IMR-90 (cell line): ENCODE results near the gene TMEM74B. TPM values are rescaled to one million over a fixed set of nuclear protein-coding genes. Genes with fewer than 3 reads are reported as not detected.

Source experiments
- ATAC-seq: fragments of 200-7000 bp; cut with Tn5 transposase; 2 replicates; pipeline ENCODE4 v1.9.1; 2020; ENCODE audit warnings: low read depth, mild to moderate bottlenecking, moderate library complexity
- BruUV-seq: library from RNA; stranded (reverse); fragments of 400-500 nt; replicated peaks from 2 replicates; lab custom pipeline; 2021; lab: Mats Ljungman, UMichigan
- CTCF ChIA-PET: fragments of 300-600 bp; formaldehyde crosslinking; extraction: SDS; loops from one replicate; lab custom pipeline; 2021; ENCODE audit warnings: antibody characterized with exemption; lab: Yijun Ruan, JAX
- POLR2A ChIA-PET: fragments of 300-600 bp; sonication (Branson Sonifier 250); formaldehyde crosslinking; loops from one replicate; lab custom pipeline; 2022; ENCODE audit warnings: antibody characterized with exemption; ENCODE audit not compliant: unreplicated experiment; lab: Charles Lee
- DNase-seq: peaks from one replicate; pipeline ENCODE4 v3.0.0; 2013
- H2AFZ ChIP-seq: replicated peaks from 2 replicates; pipeline ENCODE3; 2013; ENCODE audit warnings: low read length, mild to moderate bottlenecking; ENCODE audit not compliant: poor library complexity
- H2AK5ac ChIP-seq: 2 replicates; pipeline ENCODE4 v1.6.1; 2013; ENCODE audit warnings: low read depth, low read length, inconsistent platforms
- H2AK9ac ChIP-seq: replicated peaks from 2 replicates; pipeline ENCODE3; 2013; ENCODE audit warnings: mild to moderate bottlenecking, low read depth, low read length, moderate library complexity; ENCODE audit not compliant: poor library complexity
- H2BK120ac ChIP-seq: 2 replicates; pipeline ENCODE4 v1.6.1; 2013; ENCODE audit warnings: low read depth, low read length, inconsistent platforms
- H2BK15ac ChIP-seq: 3 replicates; pipeline ENCODE4 v1.6.1; 2013; ENCODE audit warnings: low read depth, low read length, inconsistent platforms
- H2BK20ac ChIP-seq: 2 replicates; pipeline ENCODE4 v1.6.1; 2013; ENCODE audit warnings: low read depth, mild to moderate bottlenecking, inconsistent platforms, low read length, moderate library complexity
- H2BK5ac ChIP-seq: 2 replicates; pipeline ENCODE4 v1.6.1; 2013; ENCODE audit warnings: mild to moderate bottlenecking, low read depth, low read length, inconsistent platforms; ENCODE audit not compliant: poor library complexity, severe bottlenecking
- H3K14ac ChIP-seq: replicated peaks from 2 replicates; pipeline ENCODE4 v1.6.1; 2013; ENCODE audit warnings: low read depth, low read length, inconsistent platforms
- H3K18ac ChIP-seq: 2 replicates; pipeline ENCODE4 v1.6.1; 2013; ENCODE audit warnings: low read depth, low read length, control low read depth
- H3K23ac ChIP-seq: 2 replicates; pipeline ENCODE4 v1.6.1; 2013; ENCODE audit warnings: low read depth, low read length, inconsistent platforms
- H3K27ac ChIP-seq: 2 replicates; pipeline ENCODE4 v1.5.1; 2013; ENCODE audit warnings: mild to moderate bottlenecking, control low read depth, low read length; ENCODE audit not compliant: insufficient read depth
- H3K27me3 ChIP-seq: 2 replicates; pipeline ENCODE4 v1.6.1; 2013; ENCODE audit warnings: low read length; ENCODE audit not compliant: control insufficient read depth, insufficient read depth
- H3K36me3 ChIP-seq: 2 replicates; pipeline ENCODE4 v1.6.1; 2013; ENCODE audit warnings: low read length, mixed read lengths; ENCODE audit not compliant: control insufficient read depth, insufficient read depth
- H3K4ac ChIP-seq: 2 replicates; pipeline ENCODE4 v1.6.1; 2013; ENCODE audit warnings: low read depth, low read length, inconsistent platforms
- H3K4me1 ChIP-seq: 2 replicates; pipeline ENCODE4 v1.6.1; 2013; ENCODE audit warnings: low read length, mixed read lengths; ENCODE audit not compliant: control insufficient read depth, insufficient read depth
- H3K4me2 ChIP-seq: 2 replicates; pipeline ENCODE4 v1.6.1; 2013; ENCODE audit warnings: low read depth, mild to moderate bottlenecking, control low read depth, low read length, moderate library complexity
- H3K4me3 ChIP-seq: 2 replicates; pipeline ENCODE4 v1.5.1; 2013; ENCODE audit warnings: low read depth, mild to moderate bottlenecking, control low read depth, low read length, moderate library complexity; ENCODE audit not compliant: insufficient read depth
- H3K56ac ChIP-seq: 2 replicates; pipeline ENCODE4 v1.6.1; 2013; ENCODE audit warnings: low read length, inconsistent platforms; ENCODE audit not compliant: insufficient read depth; ENCODE audit errors: extremely low read depth
- H3K79me1 ChIP-seq, 2 experiments: 2 replicates each; pipeline ENCODE4 v1.6.1; 2013; ENCODE audit warnings: low read length in 2 of 2, inconsistent platforms in 1 of 2, low read depth in 1 of 2
- H3K9ac ChIP-seq: 2 replicates; pipeline ENCODE4 v1.6.1; 2013; ENCODE audit warnings: low read depth, low read length, control low read depth
- H3K9me1 ChIP-seq: 2 replicates; pipeline ENCODE4 v1.6.1; 2013; ENCODE audit warnings: low read length, inconsistent platforms; ENCODE audit not compliant: insufficient read depth
- H3K9me3 ChIP-seq: 2 replicates; pipeline ENCODE4 v1.6.1; 2013; ENCODE audit warnings: low read length; ENCODE audit not compliant: control insufficient read depth, insufficient read depth
- H4K20me1 ChIP-seq: 2 replicates; pipeline ENCODE4 v1.6.1; 2013; ENCODE audit warnings: low read length, inconsistent platforms; ENCODE audit not compliant: insufficient read depth
- H4K5ac ChIP-seq: 2 replicates; pipeline ENCODE4 v1.6.1; 2013; ENCODE audit warnings: mild to moderate bottlenecking, low read depth, low read length, control low read depth
- H4K8ac ChIP-seq, 2 experiments: 2 replicates each; pipeline ENCODE4 v1.6.1; 2013; ENCODE audit warnings: low read depth in 2 of 2, low read length in 2 of 2, control low read depth in 1 of 2, inconsistent platforms in 1 of 2
- H4K91ac ChIP-seq: 2 replicates; pipeline ENCODE4 v1.6.1; 2013; ENCODE audit warnings: low read depth, low read length, inconsistent platforms; ENCODE audit not compliant: insufficient read depth
- BHLHE40 ChIP-seq: fragments of 150-350 bp; IDR thresholded peaks from 2 replicates; pipeline ENCODE4 v1.6.1; 2016; ENCODE audit warnings: mild to moderate bottlenecking, low read depth, low read length
- CEBPB ChIP-seq: IDR thresholded peaks from 2 replicates; pipeline ENCODE4 v1.6.1; 2012; ENCODE audit warnings: low read depth, low read length, improper control_type of control experiment
- CHD1 ChIP-seq: IDR thresholded peaks from 2 replicates; pipeline ENCODE4 v1.6.1; 2012; ENCODE audit warnings: low read depth, low read length, improper control_type of control experiment
- FOS ChIP-seq: fragments of 150-350 bp; IDR thresholded peaks from 2 replicates; pipeline ENCODE4 v1.6.1; 2016; ENCODE audit warnings: low read depth, low read length
- MAFK ChIP-seq: IDR thresholded peaks from 2 replicates; pipeline ENCODE4 v1.6.1; 2012; ENCODE audit warnings: low read depth, low read length, improper control_type of control experiment
- MAZ ChIP-seq: IDR thresholded peaks from 2 replicates; pipeline ENCODE4 v1.6.1; 2012; ENCODE audit warnings: low read depth, mild to moderate bottlenecking, low read length, improper control_type of control experiment, moderate library complexity, borderline replicate concordance
- MXI1 ChIP-seq: IDR thresholded peaks from 2 replicates; pipeline ENCODE4 v1.6.1; 2012; ENCODE audit warnings: low read depth, mild to moderate bottlenecking, low read length, moderate library complexity, borderline replicate concordance
- NFE2L2 ChIP-seq: fragments of 150-350 bp; IDR thresholded peaks from 2 replicates; pipeline ENCODE4 v1.6.1; 2016; ENCODE audit warnings: low read depth, mild to moderate bottlenecking, low read length
- POLR2A ChIP-seq: IDR thresholded peaks from 2 replicates; pipeline ENCODE4 v1.6.1; 2012; ENCODE audit warnings: mild to moderate bottlenecking, low read depth, low read length
- RAD21 ChIP-seq: IDR thresholded peaks from 2 replicates; pipeline ENCODE4 v1.6.1; 2012; ENCODE audit warnings: low read length, improper control_type of control experiment
- RCOR1 ChIP-seq: IDR thresholded peaks from 2 replicates; pipeline ENCODE4 v1.6.1; 2012; ENCODE audit warnings: mild to moderate bottlenecking, low read length, improper control_type of control experiment; ENCODE audit not compliant: insufficient replicate concordance
- RFX5 ChIP-seq: IDR thresholded peaks from 2 replicates; pipeline ENCODE4 v1.8.0; 2012; ENCODE audit warnings: low read depth, mild to moderate bottlenecking, low read length, moderate library complexity
- SMC3 ChIP-seq: fragments of 150-350 bp; IDR thresholded peaks from 2 replicates; pipeline ENCODE4 v1.6.1; 2016; ENCODE audit warnings: low read depth, mild to moderate bottlenecking, antibody characterized with exemption, low read length, moderate library complexity
- WGBS, 2 experiments: methylation state at CpG; one replicate each; pipeline versions ENCODE4 v1.1.5 to v1.1.7; 2013; ENCODE audit warnings: missing lambda C conversion rate in 2 of 2; ENCODE audit not compliant: insufficient read length in 1 of 2; ENCODE audit errors: extremely low coverage in 2 of 2; 5-methylcytosine and 5-hydroxymethylcytosine counted together
- dilution Hi-C: fragments of 300-500 bp; cut with HindIII; formaldehyde crosslinking; loops from one replicate; pipeline ENCODE4 v1.14.3; 2018; ENCODE audit warnings: low sequenced_read_pairs; ENCODE audit not compliant: unreplicated experiment
- in situ Hi-C: fragments of 300-500 bp; cut with MboI; formaldehyde crosslinking; loops from 3 replicates; pipeline ENCODE4 v1.14.3; 2019; ENCODE audit warnings: low sequenced_read_pairs, inconsistent platforms, mixed read lengths
- intact Hi-C: fragments of 100-400 bp; cut with micrococcal nuclease; formaldehyde crosslinking; loops from 2 replicates; pipeline ENCODE4 v1.10.0; 2022
- polyA plus RNA-seq, 3 experiments: library from polyadenylated mRNA; depleted of rRNA; stranded (reverse); fragments of >200 nt; gene quantifications; 2 replicates each; pipeline ENCODE4 v1.2.3, GENCODE V29; 2012; ENCODE audit warnings: low replicate concordance in 1 of 3
- total RNA-seq: library from RNA; depleted of rRNA; stranded (reverse); fragments of >200 nt; gene quantifications from 2 replicates; pipeline ENCODE4 v1.2.3, GENCODE V29; 2012
- TF ChIP-seq, protein P1 (sequence below): fragments of 150-350 bp; IDR thresholded peaks from 2 replicates; pipeline ENCODE4 v1.6.1; 2017; ENCODE audit warnings: mild to moderate bottlenecking, antibody characterized with exemption, low read length, low read depth
- TF ChIP-seq, protein P2 (sequence below): conservative IDR thresholded peaks from 2 replicates; pipeline ENCODE4 v1.5.1; 2012; ENCODE audit warnings: mild to moderate bottlenecking, low read depth, low read length, improper control_type of control experiment
- TF ChIP-seq, protein P3 (sequence below): fragments of 150-350 bp; IDR thresholded peaks from 2 replicates; pipeline ENCODE4 v1.6.1; 2016; ENCODE audit warnings: low read depth, mild to moderate bottlenecking, low read length, moderate library complexity, borderline replicate concordance

TMEM74B gene
- total and polyA plus RNA-seq, 2 of the 4 experiments (the other 2 are of a cell fraction), result 0.03 TPM; not detected in 1

GRCh38 chr20:1183153-1183552 lies 1.6 kb downstream of the TMEM74B start:
- H3K9me3 ChIP-seq, result no peaks in the 10 kb centered on the region
- no peaks in the 10 kb centered on the region; the same call in 1 of the 2 replicates for H4K20me1 ChIP-seq
- H3K27me3 ChIP-seq, result peaks cover 44% of the 10 kb centered on the region
- H3K27ac ChIP-seq, result no peak overlapping the region
- ATAC-seq, result no peak
- H2AK9ac ChIP-seq, result no peak overlapping the region
- no peak overlapping the region for H3K9ac ChIP-seq
- H3K9me1 ChIP-seq, result no peaks in the 10 kb centered on the region
- WGBS, 2 experiments, result no CpG with 5 or more reads among the region's 6 CpGs
- H2BK20ac ChIP-seq, result no peak overlapping the region
- H3K4ac ChIP-seq, result no peak overlapping the region
- H4K91ac ChIP-seq, result no peak overlapping the region
- dilution Hi-C loops, result no loop called here
- H4K8ac ChIP-seq, result no peak overlapping the region
- no peak overlapping the region for H2BK5ac ChIP-seq
- no peak overlapping the region for H2BK120ac ChIP-seq
- H2AK5ac ChIP-seq, result no peak overlapping the region
- H3K23ac ChIP-seq, result no peak overlapping the region
- ChIA-PET POLR2A (no interaction called here), CTCF (no interaction called here)
- no peak for DNase-seq
- no peaks in the 10 kb centered on the region for H3K79me1 ChIP-seq
- H3K18ac ChIP-seq, result no peak overlapping the region
- no TSS peak for BruUV-seq
- H3K56ac ChIP-seq, result no peak overlapping the region
- no peaks in the 10 kb centered on the region for H3K4me1 ChIP-seq
- H3K4me2 ChIP-seq, result no peak overlapping the region
- no peaks in the 10 kb centered on the region for H3K36me3 ChIP-seq
- intact Hi-C loops, result no loop called here
- H3K4me3 ChIP-seq, result no peak overlapping the region
- no peak overlapping the region for H2BK15ac ChIP-seq
- H4K5ac ChIP-seq, result no peak overlapping the region
- H3K14ac ChIP-seq, result no peak overlapping the region
- H2AFZ ChIP-seq, result no peak overlapping the region
- in situ Hi-C loops, result no loop called here
- TF ChIP-seq MAFK (no peak), RCOR1 (no peak), MAZ (no peak), FOS (no peak), MXI1 (no peak), RAD21 (no peak), BHLHE40 (no peak), CEBPB (no peak), POLR2A (no peak), CHD1 (no peak), SMC3 (no peak), RFX5 (no peak), NFE2L2 (no peak)
- TF ChIP-seq, protein P1, sequence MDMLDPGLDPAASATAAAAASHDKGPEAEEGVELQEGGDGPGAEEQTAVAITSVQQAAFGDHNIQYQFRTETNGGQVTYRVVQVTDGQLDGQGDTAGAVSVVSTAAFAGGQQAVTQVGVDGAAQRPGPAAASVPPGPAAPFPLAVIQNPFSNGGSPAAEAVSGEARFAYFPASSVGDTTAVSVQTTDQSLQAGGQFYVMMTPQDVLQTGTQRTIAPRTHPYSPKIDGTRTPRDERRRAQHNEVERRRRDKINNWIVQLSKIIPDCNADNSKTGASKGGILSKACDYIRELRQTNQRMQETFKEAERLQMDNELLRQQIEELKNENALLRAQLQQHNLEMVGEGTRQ, result no peak
- TF ChIP-seq, protein P2, sequence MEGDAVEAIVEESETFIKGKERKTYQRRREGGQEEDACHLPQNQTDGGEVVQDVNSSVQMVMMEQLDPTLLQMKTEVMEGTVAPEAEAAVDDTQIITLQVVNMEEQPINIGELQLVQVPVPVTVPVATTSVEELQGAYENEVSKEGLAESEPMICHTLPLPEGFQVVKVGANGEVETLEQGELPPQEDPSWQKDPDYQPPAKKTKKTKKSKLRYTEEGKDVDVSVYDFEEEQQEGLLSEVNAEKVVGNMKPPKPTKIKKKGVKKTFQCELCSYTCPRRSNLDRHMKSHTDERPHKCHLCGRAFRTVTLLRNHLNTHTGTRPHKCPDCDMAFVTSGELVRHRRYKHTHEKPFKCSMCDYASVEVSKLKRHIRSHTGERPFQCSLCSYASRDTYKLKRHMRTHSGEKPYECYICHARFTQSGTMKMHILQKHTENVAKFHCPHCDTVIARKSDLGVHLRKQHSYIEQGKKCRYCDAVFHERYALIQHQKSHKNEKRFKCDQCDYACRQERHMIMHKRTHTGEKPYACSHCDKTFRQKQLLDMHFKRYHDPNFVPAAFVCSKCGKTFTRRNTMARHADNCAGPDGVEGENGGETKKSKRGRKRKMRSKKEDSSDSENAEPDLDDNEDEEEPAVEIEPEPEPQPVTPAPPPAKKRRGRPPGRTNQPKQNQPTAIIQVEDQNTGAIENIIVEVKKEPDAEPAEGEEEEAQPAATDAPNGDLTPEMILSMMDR, result no peak
- TF ChIP-seq, protein P3, sequence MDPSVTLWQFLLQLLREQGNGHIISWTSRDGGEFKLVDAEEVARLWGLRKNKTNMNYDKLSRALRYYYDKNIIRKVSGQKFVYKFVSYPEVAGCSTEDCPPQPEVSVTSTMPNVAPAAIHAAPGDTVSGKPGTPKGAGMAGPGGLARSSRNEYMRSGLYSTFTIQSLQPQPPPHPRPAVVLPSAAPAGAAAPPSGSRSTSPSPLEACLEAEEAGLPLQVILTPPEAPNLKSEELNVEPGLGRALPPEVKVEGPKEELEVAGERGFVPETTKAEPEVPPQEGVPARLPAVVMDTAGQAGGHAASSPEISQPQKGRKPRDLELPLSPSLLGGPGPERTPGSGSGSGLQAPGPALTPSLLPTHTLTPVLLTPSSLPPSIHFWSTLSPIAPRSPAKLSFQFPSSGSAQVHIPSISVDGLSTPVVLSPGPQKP, result no peak
